GM12874 (cell line): Measurements from ENCODE around the gene PSMG3.

Experiments used
- TF ChIP-seq, protein P1 (sequence below): IDR thresholded peaks from 2 replicates; pipeline ENCODE4 v1.5.1; 2011; ENCODE audit warnings: low read depth, mild to moderate bottlenecking, control low read depth, low read length, moderate library complexity; ENCODE audit not compliant: insufficient read depth

Gene PSMG3

DNA sequence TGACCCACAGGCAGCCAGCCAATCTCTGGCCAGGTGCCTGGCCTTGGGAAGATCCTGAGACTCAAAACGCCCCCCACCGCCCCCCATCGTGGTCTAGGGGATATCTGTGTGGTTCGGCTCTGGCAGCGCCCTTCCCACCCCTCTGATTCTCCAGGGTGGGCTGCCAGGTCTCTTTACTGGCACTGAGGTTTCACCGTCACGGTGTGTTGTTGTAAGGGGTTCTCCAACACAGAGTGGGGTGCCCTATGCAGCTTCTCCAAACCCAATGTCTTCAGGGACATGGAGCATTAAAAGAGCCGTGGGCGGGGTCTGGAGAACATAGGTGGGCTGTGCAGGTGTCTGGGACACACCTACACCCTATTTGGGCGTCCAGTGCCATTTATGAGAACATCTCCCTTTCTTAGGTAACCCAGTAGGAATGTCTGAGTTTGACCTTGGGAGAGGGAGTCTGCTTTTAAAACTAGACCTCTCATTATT is 37.8 kb downstream of the PSMG3 start:
- TF ChIP-seq, protein P1, sequence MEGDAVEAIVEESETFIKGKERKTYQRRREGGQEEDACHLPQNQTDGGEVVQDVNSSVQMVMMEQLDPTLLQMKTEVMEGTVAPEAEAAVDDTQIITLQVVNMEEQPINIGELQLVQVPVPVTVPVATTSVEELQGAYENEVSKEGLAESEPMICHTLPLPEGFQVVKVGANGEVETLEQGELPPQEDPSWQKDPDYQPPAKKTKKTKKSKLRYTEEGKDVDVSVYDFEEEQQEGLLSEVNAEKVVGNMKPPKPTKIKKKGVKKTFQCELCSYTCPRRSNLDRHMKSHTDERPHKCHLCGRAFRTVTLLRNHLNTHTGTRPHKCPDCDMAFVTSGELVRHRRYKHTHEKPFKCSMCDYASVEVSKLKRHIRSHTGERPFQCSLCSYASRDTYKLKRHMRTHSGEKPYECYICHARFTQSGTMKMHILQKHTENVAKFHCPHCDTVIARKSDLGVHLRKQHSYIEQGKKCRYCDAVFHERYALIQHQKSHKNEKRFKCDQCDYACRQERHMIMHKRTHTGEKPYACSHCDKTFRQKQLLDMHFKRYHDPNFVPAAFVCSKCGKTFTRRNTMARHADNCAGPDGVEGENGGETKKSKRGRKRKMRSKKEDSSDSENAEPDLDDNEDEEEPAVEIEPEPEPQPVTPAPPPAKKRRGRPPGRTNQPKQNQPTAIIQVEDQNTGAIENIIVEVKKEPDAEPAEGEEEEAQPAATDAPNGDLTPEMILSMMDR: no peak

DNA sequence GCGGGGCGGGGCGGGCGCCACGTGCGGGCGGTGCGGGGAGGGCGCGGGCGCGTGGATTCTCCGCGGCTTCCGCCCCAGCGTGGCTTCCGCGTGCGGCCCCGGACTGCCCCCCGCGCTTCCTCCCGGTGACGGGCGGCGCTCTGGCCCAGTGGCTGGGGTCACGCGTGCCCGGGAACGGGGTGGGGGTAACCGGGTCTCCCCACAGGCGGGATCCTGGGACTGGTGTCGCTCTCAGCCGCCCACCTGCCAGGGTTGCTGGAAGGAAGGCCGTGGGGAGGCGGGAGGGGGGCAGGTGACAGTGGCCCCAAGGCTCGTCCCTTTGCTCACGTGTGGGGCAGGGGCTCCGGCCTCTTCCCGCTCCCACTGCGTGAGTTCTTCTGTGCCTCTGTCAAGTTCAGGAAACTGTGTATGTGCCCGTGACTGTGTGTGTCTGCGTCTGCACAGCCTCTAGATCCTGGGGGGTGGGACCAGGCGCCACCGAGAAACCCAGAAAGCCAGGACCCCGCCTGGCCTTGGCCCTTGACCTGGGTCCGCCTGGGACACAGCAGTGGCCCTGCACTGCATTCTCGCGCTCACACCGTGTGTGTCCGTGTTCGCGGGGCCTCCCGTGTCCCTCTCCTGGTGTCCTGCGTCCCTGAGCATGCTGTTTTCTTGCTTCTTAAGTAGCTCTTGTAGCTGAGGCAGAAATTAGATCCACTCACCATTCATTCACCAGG is 38.4 kb downstream of the PSMG3 start:
- TF ChIP-seq, protein P1: no peak

DNA sequence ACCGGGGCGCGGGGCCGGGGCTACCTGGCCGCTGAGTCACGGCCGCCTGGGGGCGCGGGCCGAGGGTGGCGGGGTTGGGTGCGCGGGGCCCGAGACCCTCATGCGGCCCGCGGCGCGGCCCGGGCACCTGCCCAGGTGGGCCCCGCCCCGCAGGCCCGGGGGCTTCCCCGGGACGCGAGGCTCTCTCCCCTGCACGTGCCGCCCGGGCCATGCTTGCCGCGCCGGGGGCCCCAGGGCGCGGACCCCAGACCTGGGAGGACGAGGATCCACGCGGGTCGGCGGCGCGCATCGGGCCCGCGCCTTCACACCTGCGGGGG is 38.9 kb downstream of the PSMG3 start:
- TF ChIP-seq, protein P1: no peak

DNA sequence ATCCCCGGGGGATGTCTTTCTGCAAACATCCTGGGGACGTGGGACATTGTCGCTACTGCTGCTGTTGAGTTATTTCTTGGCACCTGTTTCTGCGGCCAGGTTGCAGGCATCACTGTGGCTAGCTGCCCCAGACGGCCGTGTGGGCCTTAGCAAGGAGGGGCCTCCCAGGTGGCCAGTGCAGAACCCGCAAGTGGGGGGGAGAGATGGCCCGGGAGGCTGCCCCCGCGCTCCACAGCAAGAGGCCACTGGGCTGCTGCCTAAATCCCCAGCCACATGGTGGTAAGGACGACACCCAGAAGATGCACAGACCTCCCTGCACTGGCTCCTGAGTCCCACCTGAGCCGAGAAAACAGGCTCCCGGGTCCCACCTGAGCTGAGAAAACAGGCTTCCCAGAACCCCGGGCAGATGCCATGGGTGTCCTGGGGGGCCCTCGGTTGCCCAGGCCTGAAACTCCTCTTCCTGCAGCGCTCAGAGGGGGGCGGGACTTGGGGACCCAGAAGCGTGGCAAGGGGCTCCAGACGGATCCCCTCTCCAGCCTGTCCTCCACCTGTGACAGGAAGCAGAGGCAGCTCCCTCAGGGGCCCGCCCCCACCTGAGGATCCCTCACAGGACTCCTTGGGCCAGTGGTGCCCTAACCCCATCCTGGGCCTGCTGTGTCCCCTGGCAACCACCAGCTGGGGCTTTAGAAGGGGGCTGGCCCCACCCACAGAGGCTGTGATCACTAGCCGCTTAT is 40.3 kb downstream of the PSMG3 start:
- TF ChIP-seq, protein P1: no peak

DNA sequence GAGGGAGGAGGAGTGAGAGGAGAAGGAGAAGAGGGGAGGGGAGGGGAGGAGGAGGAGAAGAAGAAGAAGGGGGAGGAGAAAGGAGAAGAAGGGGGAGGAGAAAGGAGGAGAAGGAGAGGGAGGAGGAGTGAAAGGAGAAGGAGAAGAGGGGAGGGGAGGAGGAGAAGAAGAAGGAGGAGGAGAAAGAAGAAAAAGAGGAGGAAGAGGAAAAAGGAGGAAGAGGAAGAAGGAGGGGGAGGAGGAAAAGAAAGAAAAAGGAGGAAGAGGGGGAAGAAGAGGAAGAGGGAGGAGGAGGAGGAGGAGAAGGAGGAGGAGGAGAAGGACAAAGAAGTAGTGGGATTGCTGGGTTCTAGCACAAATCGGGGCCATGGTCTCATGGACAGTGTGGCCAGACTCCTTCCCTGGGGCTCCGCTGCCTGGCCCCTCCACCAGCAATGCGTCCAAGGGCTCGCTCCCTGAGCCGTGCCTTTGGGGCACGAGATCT is 43.5 kb downstream of the PSMG3 start:
- TF ChIP-seq, protein P1: no peak

DNA sequence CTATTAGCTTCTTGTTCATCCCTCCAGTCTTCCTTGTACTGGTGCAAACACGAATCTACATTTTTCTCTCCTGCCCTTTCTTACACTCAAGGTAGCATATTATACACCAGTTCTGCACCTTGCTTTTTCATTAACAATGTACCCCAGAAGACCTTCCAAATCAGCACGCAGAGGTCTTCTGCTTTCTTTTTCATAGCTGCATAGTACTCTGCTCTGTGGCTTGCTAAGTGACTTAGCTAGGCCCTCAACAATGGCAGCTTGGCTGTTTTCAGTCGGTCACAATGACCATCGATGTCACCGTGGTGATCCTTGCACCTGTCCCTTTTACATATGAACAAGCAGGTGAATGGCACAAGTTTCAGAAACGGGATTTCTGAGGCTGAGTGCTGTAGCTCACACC is 44.4 kb downstream of the PSMG3 start:
- TF ChIP-seq, protein P1: no peak

DNA sequence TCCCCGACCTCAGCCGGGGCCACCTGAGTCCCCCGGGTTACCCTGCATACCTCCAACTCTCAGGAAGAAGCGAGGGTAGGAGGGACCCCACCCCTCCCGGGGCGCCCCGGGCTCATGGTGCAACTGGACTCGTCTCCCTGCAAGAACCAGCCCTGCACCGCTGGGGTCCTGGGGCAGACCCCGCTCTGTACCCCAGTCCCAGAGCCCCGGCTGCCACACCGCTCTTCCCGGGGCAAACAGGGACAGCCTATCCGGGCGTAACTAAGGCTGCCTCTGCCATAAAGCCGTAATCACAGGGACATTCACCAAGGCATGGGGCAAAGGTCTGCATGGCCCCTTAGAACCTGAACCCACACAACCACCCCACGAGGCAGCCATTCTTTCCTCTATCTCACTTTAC is 46.0 kb downstream of the PSMG3 start:
- TF ChIP-seq, protein P1: no peak
